Activated naive CD4-positive, alpha-beta T cell treated with anti-CD3 and anti-CD28 coated beads, Interleukin-2, amount 50 U/mL, for 72 hours (primary cell): ENCODE data around the gene AMBP. TPM values are rescaled to one million over a fixed set of nuclear protein-coding genes. Genes with fewer than 3 reads are reported as not detected.

Source experiments
- ATAC-seq, 2 donors: fragments of 150-1000 bp; cut with Tn5 transposase; 2 replicates each; pipeline ENCODE4 v1.10.0; 2021; ENCODE audit warnings: mild to moderate bottlenecking in 2 of 2, moderate library complexity in 2 of 2
- DNase-seq, 2 donors: peaks; one replicate each; pipeline ENCODE4 v3.0.0; 2021 to 2022; ENCODE audit warnings: low spot score in 2 of 2
- H3K27ac Mint-ChIP-seq, 2 donors: one replicate each; pipeline ENCODE4 v1.8.0; 2022; ENCODE audit warnings: mild to moderate bottlenecking in 2 of 2, mixed read lengths in 2 of 2
- H3K36me3 Mint-ChIP-seq, 2 donors: one replicate each; pipeline ENCODE4 v1.8.0; 2022; ENCODE audit warnings: mixed read lengths in 2 of 2
- H3K9me3 Mint-ChIP-seq, 2 donors: one replicate each; pipeline ENCODE4 v1.8.0; 2022; ENCODE audit warnings: mixed read lengths in 2 of 2
- total RNA-seq, 2 donors: library from RNA; stranded (reverse); gene quantifications; one replicate each; pipeline ENCODE4 v1.2.3, GENCODE V29; 2022

AMBP gene
- total RNA-seq, 2 donors from 2014 or later: not detected

DNA sequence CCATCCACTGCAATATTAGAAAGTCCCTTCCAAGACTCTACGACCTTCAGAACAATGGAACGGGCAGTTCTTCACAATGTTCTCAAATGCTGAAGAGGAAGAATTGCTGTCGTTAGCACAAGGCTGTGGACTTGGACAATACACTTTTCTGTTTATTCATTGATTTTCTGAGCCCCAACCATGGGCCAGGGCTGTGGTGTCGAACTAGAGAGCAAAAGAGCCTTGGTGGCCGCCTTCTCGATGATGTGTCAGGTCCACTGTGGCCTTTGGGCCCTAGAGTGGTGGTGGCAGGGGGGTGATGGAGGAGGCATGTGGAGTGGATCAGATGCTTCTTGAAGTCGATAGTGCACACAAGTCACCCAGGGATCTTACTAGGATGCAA is 39.5 kb upstream of the AMBP start:
- no peak for ATAC-seq
- H3K27ac Mint-ChIP-seq: no peak overlapping the region

DNA sequence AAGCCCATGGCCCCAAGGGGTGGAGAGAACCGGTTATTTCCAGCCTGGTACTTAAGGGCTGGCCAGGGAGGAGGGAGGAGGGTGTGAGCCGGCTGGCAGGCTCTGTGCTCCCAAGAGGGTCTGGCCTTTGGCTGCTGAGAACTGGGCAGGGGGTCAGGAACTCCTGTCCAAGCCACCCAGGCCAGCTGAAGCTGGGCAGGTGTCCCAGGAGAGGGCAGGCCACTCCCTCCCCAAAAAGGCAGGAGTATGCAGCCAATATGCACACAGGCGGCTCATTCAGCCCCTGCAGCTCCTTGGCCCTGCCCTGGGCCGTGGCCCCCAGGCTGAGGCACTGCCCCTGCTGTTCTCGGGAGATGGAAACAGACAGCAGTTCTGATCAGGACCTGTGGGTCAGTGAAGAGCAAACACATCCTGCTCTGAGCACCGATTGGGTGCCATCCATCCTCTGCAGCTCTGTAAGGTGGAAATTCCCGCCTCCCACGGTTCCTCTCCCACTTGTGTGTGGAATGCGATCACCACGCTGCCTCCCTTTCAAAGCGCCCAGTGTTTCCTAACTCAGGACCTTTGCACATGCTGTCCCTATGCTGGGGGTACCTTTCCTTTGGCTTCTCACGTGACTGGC is 38.1 kb upstream of the AMBP start:
- H3K36me3 Mint-ChIP-seq: no peaks in the 10 kb centered on the region
- ATAC-seq: no peak
- H3K27ac Mint-ChIP-seq: no peak overlapping the region
- DNase-seq: peak in 1 of 2 donors; percentile 49
- H3K9me3 Mint-ChIP-seq: no peaks in the 10 kb centered on the region

More for the DNA sequence above, 39.5 kb upstream of the AMBP start:
- DNase-seq: peak in 1 of 2 donors; percentile 23
- Mint-ChIP-seq H3K9me3 (no peaks in the 10 kb centered on the region), H3K36me3 (no peaks in the 10 kb centered on the region)

- no peak overlapping the region for H3K27ac Mint-ChIP-seq
- H3K9me3 Mint-ChIP-seq: no peaks in the 10 kb centered on the region
- ATAC-seq (no peak), DNase-seq (no peak)
- no peaks in the 10 kb centered on the region for H3K36me3 Mint-ChIP-seq
These were observed 37.6 kb upstream of the AMBP start for GRCh38 chr9:114115654-114116125.

GRCh38 chr9:114114364-114114763 is 36.3 kb upstream of the AMBP start:
- Mint-ChIP-seq H3K27ac (no peak overlapping the region), H3K36me3 (no peaks in the 10 kb centered on the region), H3K9me3 (no peaks in the 10 kb centered on the region)
- no peak for DNase-seq
- ATAC-seq: no peak

GRCh38 chr9:114112778-114113584 is 34.9 kb upstream of the AMBP start:
- no peaks in the 10 kb centered on the region for H3K9me3 Mint-ChIP-seq
- ATAC-seq: no peak

DNA sequence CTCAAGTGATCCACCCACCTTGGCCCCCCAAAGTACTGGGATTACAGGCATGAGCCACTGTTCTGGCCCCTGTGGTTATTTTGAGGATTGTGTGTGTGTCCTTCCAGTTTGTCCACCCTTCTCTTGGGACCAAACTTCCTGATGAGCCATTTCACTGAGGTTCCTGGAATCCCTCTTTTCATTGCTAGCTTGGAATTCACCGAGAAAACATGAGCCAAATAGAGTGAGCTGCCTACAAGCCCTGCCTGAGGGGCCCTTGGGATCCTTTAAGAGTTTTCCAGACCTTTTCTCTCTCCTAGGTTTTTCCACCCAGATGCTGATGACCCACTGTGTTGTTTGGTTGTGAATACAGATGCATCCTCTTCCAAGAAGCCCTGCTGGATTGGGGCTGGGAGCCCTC is 34.2 kb upstream of the AMBP start:
- no peaks in the 10 kb centered on the region for H3K9me3 Mint-ChIP-seq
- DNase-seq: peak in 1 of 2 donors; percentile 16
- peak overlapping the region in 1 of 2 donors; percentile 36 for H3K27ac Mint-ChIP-seq
- no peaks in the 10 kb centered on the region for H3K36me3 Mint-ChIP-seq
- ATAC-seq: no peak

More at GRCh38 chr9:114112778-114113584, 34.9 kb upstream of the AMBP start:
- DNase-seq: peak in 1 of 2 donors; percentile 23
- H3K36me3 Mint-ChIP-seq: no peaks in the 10 kb centered on the region
- H3K27ac Mint-ChIP-seq: peak overlapping the region in 1 of 2 donors; percentile 36

DNA sequence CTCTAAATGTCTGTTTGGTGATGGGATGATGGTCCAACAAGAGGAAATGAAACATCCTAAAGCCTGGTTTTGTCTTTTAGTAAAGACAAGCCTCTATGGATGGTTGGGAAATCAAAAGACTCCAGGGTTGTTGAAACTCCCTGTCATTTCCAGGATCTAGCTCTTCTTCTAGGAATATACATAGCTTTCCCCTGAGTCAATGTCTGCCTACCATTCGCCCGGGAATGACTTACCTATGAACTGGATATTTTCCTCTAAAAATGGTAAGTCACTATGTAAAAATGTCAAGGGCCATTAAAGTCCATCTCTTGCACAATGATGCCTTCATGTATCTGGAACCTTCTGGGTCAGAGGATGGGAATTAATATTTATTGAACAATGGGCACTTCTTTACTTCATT is 32.1 kb upstream of the AMBP start:
- no peak for DNase-seq
- no peak overlapping the region for H3K27ac Mint-ChIP-seq
- ATAC-seq: no peak
- H3K9me3 Mint-ChIP-seq: no peaks in the 10 kb centered on the region
- no peaks in the 10 kb centered on the region for H3K36me3 Mint-ChIP-seq

DNA sequence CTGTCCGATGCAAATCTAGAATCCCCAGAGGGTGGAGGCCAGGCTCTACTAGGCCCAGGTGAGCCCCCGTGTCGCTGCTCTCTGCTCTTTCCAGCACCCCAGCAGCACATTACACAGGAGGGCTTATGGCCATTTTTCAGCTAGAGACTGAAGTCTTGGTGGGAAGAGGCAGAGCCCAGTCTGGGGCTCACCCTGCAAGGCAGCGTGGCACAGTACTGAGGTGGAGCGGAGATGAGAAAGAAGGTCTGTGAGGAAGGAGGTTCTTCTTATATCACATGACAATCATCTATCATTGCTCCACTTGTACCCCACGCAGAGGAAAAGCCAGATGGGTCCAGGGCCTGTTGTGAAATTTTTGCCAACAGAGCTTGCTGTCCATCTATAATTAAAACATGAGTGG is 31.0 kb upstream of the AMBP start:
- no peaks in the 10 kb centered on the region for H3K36me3 Mint-ChIP-seq
- no peak overlapping the region for H3K27ac Mint-ChIP-seq
- no peaks in the 10 kb centered on the region for H3K9me3 Mint-ChIP-seq

DNA sequence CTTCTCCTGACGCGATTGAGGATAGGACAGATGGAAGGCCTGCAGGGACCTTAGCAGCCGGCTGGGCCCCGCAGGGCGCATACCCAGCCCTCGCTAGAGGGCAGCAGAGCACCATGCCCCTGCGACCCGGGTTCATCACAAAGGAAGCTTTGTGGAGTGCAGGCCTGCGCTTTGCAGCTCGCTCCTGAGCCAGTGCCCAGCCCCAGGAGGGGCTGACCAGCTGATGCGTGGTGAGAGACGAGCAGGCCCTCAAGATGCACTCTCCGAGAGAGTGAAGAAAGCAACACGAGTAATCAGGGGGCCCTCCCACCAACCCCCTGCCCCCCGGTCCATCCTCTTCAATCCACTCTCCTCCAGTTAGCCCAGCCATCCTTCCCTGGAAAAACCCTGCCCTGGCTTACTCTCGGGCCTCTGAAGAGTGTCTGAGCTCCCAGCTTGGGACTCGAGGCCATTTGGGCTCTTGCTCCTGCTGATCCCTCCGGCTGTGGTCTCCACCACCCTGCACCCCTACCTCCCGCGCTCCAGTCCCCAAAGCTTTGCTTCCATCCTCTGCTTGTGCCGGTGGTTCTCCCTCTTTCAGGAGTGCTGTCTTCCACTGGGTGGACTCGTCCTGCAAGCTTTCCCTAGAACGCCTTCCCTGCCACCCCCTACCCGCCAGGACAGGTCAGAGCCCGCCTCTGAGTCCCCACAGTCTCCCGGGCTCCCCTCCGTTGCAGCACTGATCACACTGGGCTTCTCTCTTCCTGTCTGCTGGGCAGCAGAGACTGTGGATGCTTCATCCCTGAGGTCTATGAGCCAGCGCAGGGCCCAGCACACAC is 30.1 kb upstream of the AMBP start:
- H3K27ac Mint-ChIP-seq: peak overlapping the region in 1 of 2 donors; percentile 34
- H3K9me3 Mint-ChIP-seq: no peaks in the 10 kb centered on the region
- no peaks in the 10 kb centered on the region for H3K36me3 Mint-ChIP-seq
- peak; percentile 55 to 79 for DNase-seq
- ATAC-seq: peak; percentile 78 to 96

More for the DNA sequence above, 31.0 kb upstream of the AMBP start:
- DNase-seq (peak in 1 of 2 donors; percentile 14), ATAC-seq (no peak)

- ATAC-seq: peak; percentile 16 to 70
- Mint-ChIP-seq H3K9me3 (no peaks in the 10 kb centered on the region), H3K27ac (no peak overlapping the region), H3K36me3 (peaks cover 0 to 3% of the 10 kb centered on the region in 2 donors)
- peak in 1 of 2 donors; percentile 14 for DNase-seq
These were observed 29.3 kb upstream of the AMBP start for GRCh38 chr9:114107286-114108001.

DNA sequence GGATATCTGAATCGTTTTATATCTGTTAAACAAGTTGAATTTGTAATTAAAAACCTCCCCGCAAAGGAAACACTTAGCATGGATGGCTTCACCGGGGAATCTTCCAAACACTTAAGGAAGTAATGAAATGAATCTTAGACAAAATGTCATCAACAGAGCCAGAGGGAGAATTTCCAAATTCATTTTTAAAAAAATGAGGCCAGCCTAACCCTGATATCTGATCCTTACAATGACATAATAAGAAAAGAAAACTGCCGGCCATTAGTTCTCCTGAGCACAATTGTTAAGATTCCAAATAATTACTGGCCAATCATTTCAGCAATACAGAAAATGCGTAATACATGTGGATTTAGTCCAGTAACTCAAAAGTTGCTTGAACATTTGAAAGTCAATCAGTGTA is 27.1 kb upstream of the AMBP start:
- H3K27ac Mint-ChIP-seq: no peak overlapping the region
- ATAC-seq: no peak
- peaks cover 5 to 6% of the 10 kb centered on the region in 2 donors for H3K9me3 Mint-ChIP-seq
- no peak for DNase-seq
- H3K36me3 Mint-ChIP-seq: peaks cover 5 to 11% of the 10 kb centered on the region in 2 donors

DNA sequence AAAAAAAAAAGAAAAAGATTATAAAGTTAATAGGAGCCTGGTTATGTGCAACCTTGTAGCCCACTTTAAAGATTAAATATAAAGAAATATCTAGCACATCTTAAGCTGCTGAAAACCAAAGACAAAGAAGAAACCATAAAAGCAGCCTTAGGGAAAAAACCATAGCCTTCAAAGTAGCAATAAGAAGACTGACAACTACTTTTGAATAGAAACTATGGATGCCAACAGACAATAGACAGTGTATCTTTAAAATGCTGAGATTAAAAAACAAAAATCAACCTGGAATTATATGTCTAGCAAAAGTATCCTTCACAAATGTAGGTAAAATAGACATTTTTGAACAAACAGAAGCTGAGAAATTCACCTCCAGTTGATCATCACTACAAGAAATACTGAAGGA is 24.4 kb upstream of the AMBP start:
- peaks cover 5 to 11% of the 10 kb centered on the region in 2 donors for H3K36me3 Mint-ChIP-seq
- ATAC-seq: no peak
- no peak for DNase-seq
- peaks cover 5 to 6% of the 10 kb centered on the region in 2 donors for H3K9me3 Mint-ChIP-seq
- H3K27ac Mint-ChIP-seq: no peak overlapping the region

DNA sequence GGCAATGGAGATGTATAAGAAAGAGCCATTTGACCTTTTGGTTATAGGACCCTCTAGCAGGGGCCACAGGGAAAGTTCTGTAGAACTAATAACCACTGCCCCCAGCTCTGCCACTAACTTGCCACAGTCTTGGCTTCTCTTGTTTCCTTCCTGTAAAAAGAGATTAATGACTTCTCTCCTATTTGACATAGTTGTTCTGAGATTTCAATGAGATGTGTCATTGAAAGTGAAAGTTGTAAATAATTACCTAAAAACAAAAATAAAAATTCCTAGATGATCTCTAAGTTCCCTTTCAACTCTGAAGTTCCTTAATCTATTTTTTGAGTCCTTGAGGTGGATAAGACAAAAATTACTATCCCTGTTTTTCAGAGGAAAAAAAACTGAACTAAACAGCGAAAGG is 22.4 kb upstream of the AMBP start:
- DNase-seq (no peak), ATAC-seq (no peak)
- peaks cover 5 to 11% of the 10 kb centered on the region in 2 donors for H3K36me3 Mint-ChIP-seq
- H3K9me3 Mint-ChIP-seq: peaks cover 5 to 6% of the 10 kb centered on the region in 2 donors
- H3K27ac Mint-ChIP-seq: no peak overlapping the region

DNA sequence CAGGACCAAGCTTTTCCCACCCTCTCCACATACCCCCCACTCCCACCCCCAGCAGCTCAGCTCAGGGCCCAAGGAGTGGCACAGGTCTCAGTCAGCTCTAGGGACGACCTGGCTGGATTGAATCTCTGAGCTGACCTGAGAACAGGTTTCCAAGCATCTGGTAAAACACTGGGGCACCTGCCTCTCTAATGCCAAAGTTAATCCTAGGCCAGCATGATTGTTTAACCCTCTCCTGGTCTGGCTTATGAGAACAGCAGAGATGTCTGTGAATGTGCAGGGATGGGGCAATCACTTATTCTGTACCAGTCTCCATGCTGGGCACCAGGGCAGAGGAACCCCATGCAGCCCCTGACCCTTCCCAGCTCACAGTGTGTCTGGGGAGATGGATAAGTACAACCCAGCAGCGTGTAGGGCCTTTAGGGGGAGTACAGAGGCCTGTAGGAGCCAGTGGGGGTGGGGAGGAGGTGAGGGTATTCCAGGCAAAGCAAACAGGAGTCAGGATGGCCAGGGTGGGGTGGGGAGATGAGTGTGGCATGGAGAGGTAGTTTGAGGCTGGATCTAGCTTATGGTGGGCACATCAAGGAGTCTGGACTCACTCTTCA is 21.7 kb upstream of the AMBP start:
- DNase-seq (peak in 1 of 2 donors; percentile 18), ATAC-seq (no peak)
- peaks cover 5 to 6% of the 10 kb centered on the region in 2 donors for H3K9me3 Mint-ChIP-seq
- no peak overlapping the region for H3K27ac Mint-ChIP-seq
- peaks cover 5 to 11% of the 10 kb centered on the region in 2 donors for H3K36me3 Mint-ChIP-seq

- Mint-ChIP-seq H3K9me3 (peaks cover 5 to 6% of the 10 kb centered on the region in 2 donors), H3K36me3 (peaks cover 5 to 11% of the 10 kb centered on the region in 2 donors), H3K27ac (no peak within 1 kb of the TSS)
- peak in 1 of 2 donors; percentile 51 for DNase-seq
- ATAC-seq: no peak
These were observed 21.0 kb upstream of the AMBP start, which contains the start of gene KIF12 for GRCh38 chr9:114098936-114099668. KIF12 (minus strand) TSS chr9:114099292; CDS start chr9:114099276, 16 bp downstream.
